Measurements from ENCODE around the gene FAM227A.

Gene FAM227A

DNA sequence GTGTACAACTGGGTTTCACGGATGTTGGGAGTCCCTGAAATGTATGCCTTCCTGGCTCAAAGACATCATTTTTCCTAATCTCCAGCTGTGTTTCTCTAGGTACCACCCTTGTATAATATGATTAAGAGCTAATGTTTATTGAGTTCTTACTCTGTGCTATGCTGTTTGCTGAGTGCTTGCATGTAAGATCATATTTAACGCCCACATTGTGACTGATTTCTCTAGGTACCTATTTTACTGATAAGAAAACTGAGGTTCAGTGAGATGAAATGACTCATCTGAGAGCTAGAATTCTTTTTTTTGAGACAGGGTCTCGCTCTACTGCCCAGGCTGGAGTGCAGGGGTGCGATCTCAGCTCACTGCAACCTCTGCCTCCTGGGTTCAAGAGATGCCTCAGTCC is 42.6 kb downstream of the FAM227A start:
- no peak for TF ChIP-seq CTCF (IDR thresholded peaks at IDR 0.05; ENCODE audit: insufficient read depth, low read length)
- no peak for TF ChIP-seq REST (IDR thresholded peaks at IDR 0.05; ENCODE audit: insufficient replicate concordance, low read depth)
- TF ChIP-seq POLR2AphosphoS5 (IDR thresholded peaks at IDR 0.05; ENCODE audit: low read depth) = no peak
- no peak for TF ChIP-seq SPI1 (IDR thresholded peaks at IDR 0.05; ENCODE audit: borderline replicate concordance, low read depth)
- TF ChIP-seq GABPA (IDR thresholded peaks at IDR 0.05; ENCODE audit: low read depth) = no peak
- Histone ChIP-seq H3K4me3 (replicated peaks; ENCODE audit: insufficient read depth, low read length) (no peak overlapping the region), H3K27ac (replicated peaks) (no peak overlapping the region), H3K27me3 (ENCODE audit: insufficient read depth, poor library complexity, severe bottlenecking) (no peaks in the 10 kb centered on the region)
- DNase-seq (ENCODE audit: low read depth in 1 of 2, low spot score in 1 of 2) = no peak

GRCh38 chr22:38612217-38613006 is 43.8 kb downstream of the FAM227A start:
- H3K4me3 ChIP-seq (replicated peaks; ENCODE audit: insufficient read depth, low read length) = no peak overlapping the region
- H3K27me3 ChIP-seq (ENCODE audit: insufficient read depth, poor library complexity, severe bottlenecking) = no peaks in the 10 kb centered on the region
- TF ChIP-seq POLR2AphosphoS5 (IDR thresholded peaks at IDR 0.05; ENCODE audit: low read depth) = no peak
- no peak for TF ChIP-seq REST (IDR thresholded peaks at IDR 0.05; ENCODE audit: insufficient replicate concordance, low read depth)
- no peak for TF ChIP-seq GABPA (IDR thresholded peaks at IDR 0.05; ENCODE audit: low read depth)
- TF ChIP-seq CTCF (IDR thresholded peaks at IDR 0.05; ENCODE audit: insufficient read depth, low read length) = no peak
- H3K27ac ChIP-seq (replicated peaks) = no peak overlapping the region
- DNase-seq (ENCODE audit: low read depth in 1 of 2, low spot score in 1 of 2) = no peak

GRCh38 chr22:38611559-38611958 is 44.6 kb downstream of the FAM227A start:
- Histone ChIP-seq H3K4me3 (replicated peaks; ENCODE audit: insufficient read depth, low read length) (no peak overlapping the region), H3K27me3 (ENCODE audit: insufficient read depth, poor library complexity, severe bottlenecking) (no peaks in the 10 kb centered on the region), H3K27ac (replicated peaks) (no peak overlapping the region)
- DNase-seq (ENCODE audit: low read depth in 1 of 2, low spot score in 1 of 2) = no peak
- TF ChIP-seq CTCF (IDR thresholded peaks at IDR 0.05; ENCODE audit: insufficient read depth, low read length) (no peak), SPI1 (IDR thresholded peaks at IDR 0.05; ENCODE audit: borderline replicate concordance, low read depth) (no peak), GABPA (IDR thresholded peaks at IDR 0.05; ENCODE audit: low read depth) (no peak), REST (IDR thresholded peaks at IDR 0.05; ENCODE audit: insufficient replicate concordance, low read depth) (no peak), POLR2AphosphoS5 (IDR thresholded peaks at IDR 0.05; ENCODE audit: low read depth) (no peak)

All from HL-60 (cell line).